ENCODE data around the gene KRT28. TPM values are rescaled to one million over a fixed set of nuclear protein-coding genes. Genes with fewer than 3 reads are reported as not detected.
A peak's percentile ranks its signal among the peaks of the same experiment; 100 is the strongest.

KRT28 gene
- total RNA-seq, 1 experiment from 2014 or later, result not detected

DNA sequence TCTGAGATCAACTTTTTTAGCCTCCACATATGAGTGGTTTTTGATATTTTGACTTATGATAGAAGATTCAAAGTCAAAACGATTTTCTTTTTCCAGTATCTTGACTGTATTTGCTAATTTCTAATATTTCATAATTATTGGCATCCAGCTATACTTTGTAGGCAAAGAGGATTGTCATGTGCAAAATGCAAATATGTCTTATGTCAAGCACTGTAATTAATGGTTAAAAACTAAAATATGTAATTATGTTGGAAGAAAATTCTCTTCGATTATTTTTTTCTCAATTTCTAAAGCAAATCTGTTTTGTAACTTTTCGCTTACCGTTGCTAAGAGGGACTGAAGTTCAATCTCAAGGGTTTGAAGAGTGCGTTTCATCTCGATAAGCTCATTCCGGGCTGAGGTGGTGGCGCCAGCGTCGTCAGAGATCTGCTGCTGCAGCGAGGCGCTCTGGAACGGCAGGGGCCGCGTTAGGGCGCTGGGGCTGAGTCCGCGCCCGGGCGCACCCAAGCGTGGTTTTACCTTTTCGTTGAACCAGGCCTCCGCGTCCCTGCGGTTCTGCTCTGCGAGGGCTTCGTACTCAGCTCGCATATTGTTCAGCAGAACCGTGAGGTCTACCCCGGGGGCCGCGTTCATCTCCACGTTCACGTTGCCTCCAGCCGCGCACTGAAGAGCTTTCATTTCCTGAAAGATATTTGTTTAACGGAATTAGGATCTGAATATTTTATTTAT is 20.4 kb downstream of the KRT28 start:
- no TSS peak for BruUV-seq (replicated peaks)
- Histone ChIP-seq H4K20me1 (ENCODE audit: insufficient read depth) (no peaks in the 10 kb centered on the region), H3K27ac (no peak overlapping the region), H3K27me3 (ENCODE audit: insufficient read depth, low read depth) (no peaks in the 10 kb centered on the region), H3K9me3 (ENCODE audit: insufficient read depth, low read depth) (no peaks in the 10 kb centered on the region), H2AFZ (peak overlapping the region; percentile 66; the same call in 1 of the 2 replicates), H3K4me2 (peak overlapping the region; percentile 67), H3K4me3 (peak overlapping the region; percentile 41), H3K9me2 (ENCODE audit: insufficient read depth) (no peaks in the 10 kb centered on the region), H3K79me2 (ENCODE audit: low read depth) (no peaks in the 10 kb centered on the region), H3F3A (ENCODE audit: insufficient read depth, low read depth) (no peaks in the 10 kb centered on the region), H3K36me3 (ENCODE audit: low read depth) (no peaks in the 10 kb centered on the region), H3K4me1 (replicated peaks; ENCODE audit: insufficient read depth) (no peaks in the 10 kb centered on the region)
- TF ChIP-seq, protein P1, sequence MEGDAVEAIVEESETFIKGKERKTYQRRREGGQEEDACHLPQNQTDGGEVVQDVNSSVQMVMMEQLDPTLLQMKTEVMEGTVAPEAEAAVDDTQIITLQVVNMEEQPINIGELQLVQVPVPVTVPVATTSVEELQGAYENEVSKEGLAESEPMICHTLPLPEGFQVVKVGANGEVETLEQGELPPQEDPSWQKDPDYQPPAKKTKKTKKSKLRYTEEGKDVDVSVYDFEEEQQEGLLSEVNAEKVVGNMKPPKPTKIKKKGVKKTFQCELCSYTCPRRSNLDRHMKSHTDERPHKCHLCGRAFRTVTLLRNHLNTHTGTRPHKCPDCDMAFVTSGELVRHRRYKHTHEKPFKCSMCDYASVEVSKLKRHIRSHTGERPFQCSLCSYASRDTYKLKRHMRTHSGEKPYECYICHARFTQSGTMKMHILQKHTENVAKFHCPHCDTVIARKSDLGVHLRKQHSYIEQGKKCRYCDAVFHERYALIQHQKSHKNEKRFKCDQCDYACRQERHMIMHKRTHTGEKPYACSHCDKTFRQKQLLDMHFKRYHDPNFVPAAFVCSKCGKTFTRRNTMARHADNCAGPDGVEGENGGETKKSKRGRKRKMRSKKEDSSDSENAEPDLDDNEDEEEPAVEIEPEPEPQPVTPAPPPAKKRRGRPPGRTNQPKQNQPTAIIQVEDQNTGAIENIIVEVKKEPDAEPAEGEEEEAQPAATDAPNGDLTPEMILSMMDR (conservative IDR thresholded peaks at IDR 0.05), result no peak
- TF ChIP-seq EZH2 (IDR thresholded peaks at IDR 0.05; ENCODE audit: low read depth), result no peak
- CTCF ChIA-PET, result no interaction called here
- DNase-seq, result peak in 1 of 2 experiments; percentile 25
- intact Hi-C loops (cut with micrococcal nuclease; ENCODE audit: unreplicated experiment), result loop anchor here (5.0 kb wide), 1 partner anchor 142 kb away; no protein-coding TSS in a partner anchor
- POLR2A ChIA-PET (ENCODE audit: unreplicated experiment), result interaction anchor here (0.6 to 0.7 kb wide), 3 partner anchors 40 to 1779 kb away, joined by 3 to 6 read pairs (median 4); no protein-coding TSS in a partner anchor

- no peak overlapping the region for H3K4me2 ChIP-seq
- H3K4me3 ChIP-seq, result no peak overlapping the region
- TF ChIP-seq, protein P1 (conservative IDR thresholded peaks at IDR 0.05), result no peak
- no peak for TF ChIP-seq EZH2 (IDR thresholded peaks at IDR 0.05; ENCODE audit: low read depth)
- no peaks in the 10 kb centered on the region for H3K9me3 ChIP-seq (ENCODE audit: insufficient read depth, low read depth)
- intact Hi-C loops (cut with micrococcal nuclease; ENCODE audit: unreplicated experiment), result loop anchor here (5.0 kb wide), 1 partner anchor 141 kb away; no protein-coding TSS in a partner anchor
- H3K79me2 ChIP-seq (ENCODE audit: low read depth), result no peaks in the 10 kb centered on the region
- H2AFZ ChIP-seq, result no peak overlapping the region
- BruUV-seq (replicated peaks), result no TSS peak
- POLR2A ChIA-PET (ENCODE audit: unreplicated experiment), result interaction anchor here (0.7 kb wide), 1 partner anchor 1778 kb away, joined by 6 read pairs; no protein-coding TSS in a partner anchor
- H3F3A ChIP-seq (ENCODE audit: insufficient read depth, low read depth), result no peaks in the 10 kb centered on the region
- no peak for DNase-seq
- no peak overlapping the region for H3K27ac ChIP-seq
- H4K20me1 ChIP-seq (ENCODE audit: insufficient read depth), result no peaks in the 10 kb centered on the region
- H3K9me2 ChIP-seq (ENCODE audit: insufficient read depth), result no peaks in the 10 kb centered on the region
- CTCF ChIA-PET, result no interaction called here
- H3K27me3 ChIP-seq (ENCODE audit: insufficient read depth, low read depth), result no peaks in the 10 kb centered on the region
- no peaks in the 10 kb centered on the region for H3K4me1 ChIP-seq (replicated peaks; ENCODE audit: insufficient read depth)
- no peaks in the 10 kb centered on the region for H3K36me3 ChIP-seq (ENCODE audit: low read depth)
Measured at GRCh38 chr17:40778461-40778860, 21.3 kb downstream of the KRT28 start.

- TF ChIP-seq EZH2 (IDR thresholded peaks at IDR 0.05; ENCODE audit: low read depth), result no peak
- TF ChIP-seq, protein P1 (conservative IDR thresholded peaks at IDR 0.05), result no peak
- no TSS peak for BruUV-seq (replicated peaks)
- no peaks in the 10 kb centered on the region for H3K4me1 ChIP-seq (replicated peaks; ENCODE audit: insufficient read depth)
- no peak overlapping the region for H3K4me3 ChIP-seq
- no peaks in the 10 kb centered on the region for H3K79me2 ChIP-seq (ENCODE audit: low read depth)
- no peak overlapping the region for H3K4me2 ChIP-seq
- CTCF ChIA-PET, result no interaction called here
- H3K27ac ChIP-seq, result no peak overlapping the region
- POLR2A ChIA-PET (ENCODE audit: unreplicated experiment), result no interaction called here
- DNase-seq, result no peak
- H4K20me1 ChIP-seq (ENCODE audit: insufficient read depth), result no peaks in the 10 kb centered on the region
- intact Hi-C loops (cut with micrococcal nuclease; ENCODE audit: unreplicated experiment), result loop anchor here (5.0 kb wide), 1 partner anchor 141 kb away; no protein-coding TSS in a partner anchor
- H3K36me3 ChIP-seq (ENCODE audit: low read depth), result no peaks in the 10 kb centered on the region
- H3K27me3 ChIP-seq (ENCODE audit: insufficient read depth, low read depth), result no peaks in the 10 kb centered on the region
- no peaks in the 10 kb centered on the region for H3K9me2 ChIP-seq (ENCODE audit: insufficient read depth)
- H2AFZ ChIP-seq, result no peak overlapping the region
- no peaks in the 10 kb centered on the region for H3F3A ChIP-seq (ENCODE audit: insufficient read depth, low read depth)
- H3K9me3 ChIP-seq (ENCODE audit: insufficient read depth, low read depth), result no peaks in the 10 kb centered on the region
Measured at GRCh38 chr17:40777971-40778370, 21.8 kb downstream of the KRT28 start.

Data from PC-9 (cell line).